HS-5 (cell line): ENCODE measurements around the gene CCDC27.

ENCODE experiments used
- DNase-seq: peaks from one replicate; pipeline ENCODE4 v3.0.0-alpha.2; 2012; ENCODE audit warnings: low read depth

CCDC27 gene

GRCh38 chr1:3759796-3760195 is 7.5 kb downstream of the CCDC27 start:
- no peak for DNase-seq

- no peak for DNase-seq
These were observed 9.2 kb downstream of the CCDC27 start for GRCh38 chr1:3761296-3762010.

GRCh38 chr1:3762151-3762872 is 10.1 kb downstream of the CCDC27 start:
- no peak for DNase-seq

GRCh38 chr1:3762873-3763228 is 10.6 kb downstream of the CCDC27 start:
- no peak for DNase-seq

- no peak for DNase-seq
These were observed 11.3 kb downstream of the CCDC27 start for GRCh38 chr1:3763351-3764125.

- no peak for DNase-seq
These were observed 15.2 kb downstream of the CCDC27 start for GRCh38 chr1:3767328-3767925.

GRCh38 chr1:3768811-3769390 is 16.7 kb downstream of the CCDC27 start:
- no peak for DNase-seq

- no peak for DNase-seq
These were observed 18.0 kb downstream of the CCDC27 start for GRCh38 chr1:3770047-3770765.

GRCh38 chr1:3771108-3772026 is 19.1 kb downstream of the CCDC27 start:
- DNase-seq = no peak

GRCh38 chr1:3772027-3772714 is 19.9 kb downstream of the CCDC27 start:
- no peak for DNase-seq

- no peak for DNase-seq
These were observed 20.7 kb downstream of the CCDC27 start, which contains the start of gene SMIM1 for GRCh38 chr1:3772715-3773571. Gene SMIM1, plus strand, starts transcription at chr1:3772749. Its CDS starts 2,625 bp downstream, at chr1:3775374.

GRCh38 chr1:3773572-3774275 is 21.5 kb downstream of the CCDC27 start:
- no peak for DNase-seq

- DNase-seq = no peak
These were observed 22.2 kb downstream of the CCDC27 start for GRCh38 chr1:3774276-3774945.

- DNase-seq = no peak
These were observed 22.8 kb downstream of the CCDC27 start for GRCh38 chr1:3774946-3775489.

- no peak for DNase-seq
These were observed 23.4 kb downstream of the CCDC27 start for GRCh38 chr1:3775490-3776230.

- no peak for DNase-seq
These were observed 24.1 kb downstream of the CCDC27 start for GRCh38 chr1:3776231-3776961.
